RWPE2 (cell line): ENCODE results near the gene MVD.

ENCODE experiments used
- ATAC-seq: fragments of 200-7000 bp; cut with Tn5 transposase; 3 replicates; pipeline ENCODE4 v1.9.1; 2021; ENCODE audit warnings: low read depth
- DNase-seq: peaks from one replicate; pipeline ENCODE4 v3.0.0-alpha.2; 2020; ENCODE audit warnings: low spot score
- H3K27ac ChIP-seq: fragments of 450-650 bp; 2 replicates; pipeline ENCODE4 v1.5.1; 2017; ENCODE audit warnings: mild to moderate bottlenecking; ENCODE audit not compliant: poor library complexity, severe bottlenecking
- H3K27me3 ChIP-seq: fragments of 250-450 bp; sonication (Bioruptor Pico); 2 replicates; pipeline ENCODE4 v1.5.1; 2021; ENCODE audit warnings: mild to moderate bottlenecking, moderate library complexity; ENCODE audit not compliant: insufficient read depth, poor library complexity, severe bottlenecking
- H3K36me3 ChIP-seq: fragments of 250-450 bp; sonication (Bioruptor Pico); 2 replicates; pipeline ENCODE4 v1.5.1; 2020; ENCODE audit warnings: low read depth, mild to moderate bottlenecking, moderate library complexity
- H3K4me1 ChIP-seq: fragments of 250-450 bp; sonication (Bioruptor Pico); 2 replicates; pipeline ENCODE4 v1.5.1; 2021; ENCODE audit warnings: mild to moderate bottlenecking, moderate library complexity; ENCODE audit not compliant: insufficient read depth, poor library complexity, severe bottlenecking
- H3K4me3 ChIP-seq: fragments of 250-450 bp; sonication (Bioruptor Pico); 2 replicates; pipeline ENCODE4 v1.5.1; 2021; ENCODE audit warnings: mild to moderate bottlenecking, moderate library complexity; ENCODE audit not compliant: severe bottlenecking
- H3K9me3 ChIP-seq: fragments of 250-450 bp; sonication (Bioruptor Pico); 2 replicates; pipeline ENCODE4 v1.5.1; 2021; ENCODE audit warnings: mild to moderate bottlenecking, moderate library complexity; ENCODE audit not compliant: severe bottlenecking
- TF ChIP-seq, protein P1 (sequence below): fragments of 450-650 bp; IDR thresholded peaks from one replicate; pipeline ENCODE4 v1.5.1; 2017; ENCODE audit warnings: mild to moderate bottlenecking, moderate library complexity; ENCODE audit not compliant: poor library complexity, severe bottlenecking

The MVD gene

GRCh38 chr16:88700322-88700635 is 37.4 kb upstream of the MVD start:
- Histone ChIP-seq H3K9me3 (no peaks in the 10 kb centered on the region), H3K36me3 (peaks cover 20% of the 10 kb centered on the region), H3K4me1 (peaks cover 7% of the 10 kb centered on the region), H3K4me3 (no peak overlapping the region), H3K27ac (no peak overlapping the region), H3K27me3 (no peaks in the 10 kb centered on the region)
- no peak for ATAC-seq
- no peak for DNase-seq
- TF ChIP-seq, protein P1, sequence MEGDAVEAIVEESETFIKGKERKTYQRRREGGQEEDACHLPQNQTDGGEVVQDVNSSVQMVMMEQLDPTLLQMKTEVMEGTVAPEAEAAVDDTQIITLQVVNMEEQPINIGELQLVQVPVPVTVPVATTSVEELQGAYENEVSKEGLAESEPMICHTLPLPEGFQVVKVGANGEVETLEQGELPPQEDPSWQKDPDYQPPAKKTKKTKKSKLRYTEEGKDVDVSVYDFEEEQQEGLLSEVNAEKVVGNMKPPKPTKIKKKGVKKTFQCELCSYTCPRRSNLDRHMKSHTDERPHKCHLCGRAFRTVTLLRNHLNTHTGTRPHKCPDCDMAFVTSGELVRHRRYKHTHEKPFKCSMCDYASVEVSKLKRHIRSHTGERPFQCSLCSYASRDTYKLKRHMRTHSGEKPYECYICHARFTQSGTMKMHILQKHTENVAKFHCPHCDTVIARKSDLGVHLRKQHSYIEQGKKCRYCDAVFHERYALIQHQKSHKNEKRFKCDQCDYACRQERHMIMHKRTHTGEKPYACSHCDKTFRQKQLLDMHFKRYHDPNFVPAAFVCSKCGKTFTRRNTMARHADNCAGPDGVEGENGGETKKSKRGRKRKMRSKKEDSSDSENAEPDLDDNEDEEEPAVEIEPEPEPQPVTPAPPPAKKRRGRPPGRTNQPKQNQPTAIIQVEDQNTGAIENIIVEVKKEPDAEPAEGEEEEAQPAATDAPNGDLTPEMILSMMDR = no peak

DNA sequence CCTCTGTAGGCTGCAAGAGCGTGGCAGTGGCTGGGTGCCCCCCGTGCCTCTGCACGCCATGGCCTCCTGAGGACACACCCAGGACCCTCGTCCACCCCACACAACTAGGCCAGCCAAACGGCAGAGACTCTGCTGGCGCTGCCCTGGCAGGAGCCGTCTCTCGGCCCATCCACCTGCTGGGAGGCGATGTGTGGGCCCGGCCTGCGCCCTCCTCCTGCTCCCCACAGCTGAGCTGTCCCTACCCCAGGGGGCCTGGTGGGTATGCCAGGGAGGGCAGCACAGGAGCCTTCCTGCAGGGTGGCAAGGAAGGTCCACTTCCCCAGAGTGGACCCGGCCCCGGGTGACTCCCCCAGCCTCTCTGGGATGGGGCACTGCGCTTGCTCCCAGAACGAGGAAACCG is 36.3 kb upstream of the MVD start:
- no peak for DNase-seq

DNA sequence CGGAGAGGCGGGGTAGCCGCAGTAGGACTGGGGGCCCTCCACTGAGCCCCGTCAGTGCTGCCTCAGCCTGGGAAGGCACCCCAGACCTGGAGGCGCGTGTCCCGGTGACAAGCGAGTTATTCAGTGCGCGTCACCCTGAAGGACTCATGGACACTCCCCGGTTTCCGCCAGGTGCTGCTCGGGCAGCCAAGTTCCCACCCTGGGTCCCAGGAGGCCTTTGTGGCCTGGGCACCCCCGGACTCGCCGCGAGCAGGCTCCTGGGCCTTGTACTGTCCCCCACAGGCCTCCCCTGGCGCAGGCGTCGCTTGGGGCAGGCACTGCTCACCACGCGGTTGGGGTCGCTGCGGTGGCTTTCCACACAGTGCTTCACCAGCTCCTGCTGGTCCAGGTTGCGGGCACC is 35.8 kb upstream of the MVD start:
- TF ChIP-seq, protein P1 = no peak
- Histone ChIP-seq H3K9me3 (no peaks in the 10 kb centered on the region), H3K36me3 (peaks cover 20% of the 10 kb centered on the region), H3K4me1 (peaks cover 7% of the 10 kb centered on the region), H3K27me3 (no peaks in the 10 kb centered on the region), H3K27ac (no peak overlapping the region), H3K4me3 (no peak overlapping the region)
- ATAC-seq (no peak), DNase-seq (no peak)

More for the DNA sequence above, 36.3 kb upstream of the MVD start:
- peaks cover 7% of the 10 kb centered on the region for H3K4me1 ChIP-seq
- peaks cover 20% of the 10 kb centered on the region for H3K36me3 ChIP-seq
- ATAC-seq = no peak
- TF ChIP-seq, protein P1 = no peak
- no peaks in the 10 kb centered on the region for H3K27me3 ChIP-seq
- no peak overlapping the region for H3K27ac ChIP-seq
- H3K4me3 ChIP-seq = no peak overlapping the region
- H3K9me3 ChIP-seq = no peaks in the 10 kb centered on the region

GRCh38 chr16:88697831-88698615 is 35.1 kb upstream of the MVD start:
- TF ChIP-seq, protein P1 = peak; percentile 28
- ATAC-seq = 0 out of 3 replicates have a peak, but pooled peaks have one; percentile 21
- Histone ChIP-seq H3K4me1 (peaks cover 7% of the 10 kb centered on the region), H3K4me3 (no peak overlapping the region), H3K36me3 (peaks cover 20% of the 10 kb centered on the region), H3K27me3 (no peaks in the 10 kb centered on the region), H3K9me3 (no peaks in the 10 kb centered on the region), H3K27ac (no peak overlapping the region)
- DNase-seq = no peak

- peaks cover 7% of the 10 kb centered on the region for H3K4me1 ChIP-seq
- TF ChIP-seq, protein P1 = no peak
- H3K36me3 ChIP-seq = peaks cover 20% of the 10 kb centered on the region
- no peaks in the 10 kb centered on the region for H3K9me3 ChIP-seq
- no peak for ATAC-seq
- no peak overlapping the region for H3K4me3 ChIP-seq
- H3K27ac ChIP-seq = no peak overlapping the region
- no peaks in the 10 kb centered on the region for H3K27me3 ChIP-seq
- DNase-seq = no peak
Observed at GRCh38 chr16:88697116-88697830, 34.4 kb upstream of the MVD start.
